K562 (cell line): ENCODE results near the gene ABCA10. TPM values are rescaled to one million over a fixed set of nuclear protein-coding genes. Genes with fewer than 3 reads are reported as not detected.

Experiments used
- ARNT ChIP-seq, 2 experiments: fragments of 450-650 bp; IDR thresholded peaks; 2 replicates each; pipeline ENCODE4 v1.6.1; 2016; ENCODE audit warnings: mild to moderate bottlenecking in 1 of 2
- ATF1 ChIP-seq, 2 experiments: fragments of 450-650 bp in 1 of 2; IDR thresholded peaks; 2 replicates each; pipeline ENCODE4 v1.6.1; 2016; ENCODE audit warnings: missing compliant biosample characterization in 1 of 2, missing genetic modification characterization in 1 of 2
- ATF3 ChIP-seq, 2 experiments: fragments of 450-650 bp in 1 of 2; sonication (generic) in 1 of 2; formaldehyde crosslinking in 1 of 2; IDR thresholded peaks in 1 of 2; conservative IDR thresholded peaks in 1 of 2; 2 replicates each; pipeline versions ENCODE4 v1.6.1 to v1.8.1; 2016 to 2023; ENCODE audit warnings: mild to moderate bottlenecking in 2 of 2, moderate library complexity in 2 of 2, inconsistent platforms in 1 of 2, missing genetic modification reagents in 1 of 2
- CXXC5 ChIP-seq: fragments of 250-450 bp; sonication (Bioruptor Pico); IDR thresholded peaks from 2 replicates; pipeline ENCODE4 v1.8.0; 2022; ENCODE audit warnings: inconsistent platforms, mild to moderate bottlenecking, moderate library complexity
- ETS2 ChIP-seq: IDR thresholded peaks from 2 replicates; pipeline ENCODE4 v1.6.1; 2016; ENCODE audit warnings: borderline replicate concordance, missing genetic modification characterization, mild to moderate bottlenecking, moderate library complexity, missing compliant biosample characterization; ENCODE audit not compliant: poor library complexity, severe bottlenecking
- GTF2E2 ChIP-seq: fragments of 200-800 bp; sonication (Bioruptor generic); IDR thresholded peaks from 2 replicates; pipeline ENCODE4 v1.6.1; 2016; ENCODE audit warnings: missing genetic modification characterization, missing compliant biosample characterization
- MTF1 ChIP-seq: fragments of 250-450 bp; sonication (Bioruptor Pico); IDR thresholded peaks from 2 replicates; pipeline ENCODE4 v1.9.0; 2021; ENCODE audit warnings: moderate library complexity, mild to moderate bottlenecking, inconsistent platforms, borderline replicate concordance
- NELFE ChIP-seq: IDR thresholded peaks from 2 replicates; pipeline ENCODE4 v1.6.1; 2011; ENCODE audit warnings: mild to moderate bottlenecking; ENCODE audit not compliant: insufficient read depth, insufficient read length
- POLR2AphosphoS2 ChIP-seq: IDR thresholded peaks from 2 replicates; pipeline ENCODE4 v1.6.1; 2012; ENCODE audit warnings: low read length, improper control_type of control experiment
- SREBF2 ChIP-seq: sonication (generic); formaldehyde crosslinking; IDR thresholded peaks from 2 replicates; pipeline ENCODE4 v1.4.0; 2020; ENCODE audit warnings: mild to moderate bottlenecking, missing genetic modification reagents
- TAF1 ChIP-seq: IDR thresholded peaks from 2 replicates; pipeline ENCODE4 v1.6.1; 2011; ENCODE audit warnings: mild to moderate bottlenecking, low read length, moderate library complexity; ENCODE audit not compliant: insufficient read depth, control insufficient read depth, severe bottlenecking; ENCODE audit errors: extremely low read depth
- TCFL5 ChIP-seq: fragments of 250-450 bp; sonication (Bioruptor Pico); conservative IDR thresholded peaks from 2 replicates; pipeline ENCODE4 v1.6.1; 2021; ENCODE audit warnings: mild to moderate bottlenecking, moderate library complexity, matching md5 sums
- TGIF2 ChIP-seq: sonication (generic); formaldehyde crosslinking; IDR thresholded peaks from 2 replicates; pipeline ENCODE4 v1.8.1; 2022; ENCODE audit warnings: mild to moderate bottlenecking, missing genetic modification reagents, moderate library complexity
- TRIM24 ChIP-seq, 2 experiments: fragments of 450-650 bp; IDR thresholded peaks; 2 replicates each; pipeline ENCODE4 v1.6.1; 2016
- ZC3H11A ChIP-seq: IDR thresholded peaks from 2 replicates; pipeline ENCODE4 v1.6.1; 2012; ENCODE audit warnings: low read depth, low read length, improper control_type of control experiment
- ZNF224 ChIP-seq: sonication (generic); formaldehyde crosslinking; IDR thresholded peaks from 2 replicates; pipeline ENCODE4 v1.8.0; 2022; ENCODE audit warnings: mild to moderate bottlenecking, missing genetic modification reagents
- ZNF3 ChIP-seq: fragments of 250-450 bp; sonication (Bioruptor Pico); IDR thresholded peaks from 2 replicates; pipeline ENCODE4 v1.5.0; 2021; ENCODE audit warnings: mild to moderate bottlenecking, moderate library complexity
- polyA plus RNA-seq, 8 experiments: library from polyadenylated mRNA; depleted of rRNA in 4 of 8; stranded (reverse) in 5 of 8; unstranded in 3 of 8; fragments of >200 nt; fragmentation: Nextera tagmentation in 2 of 8; fragmentation: Illumina TruSeq in 1 of 8; extraction: Ambion mirVana in 2 of 8; extraction: Trizol in 1 of 8; gene quantifications; 2 replicates each; pipeline versions ENCODE4 v1.2.1 to v1.2.3, GENCODE V29; 2011 to 2014; ENCODE audit warnings: inconsistent platforms in 1 of 8, missing spikeins in 1 of 8
- total RNA-seq, 7 experiments: library from RNA; depleted of rRNA in 6 of 7; stranded (reverse); fragments of >200 nt in 6 of 7; fragmentation: Illumina TruSeq in 2 of 7; extraction: Trizol in 2 of 7; gene quantifications; 2 replicates each; pipeline versions ENCODE4 v1.2.1 to v1.2.3, GENCODE V29; 2011 to 2021; ENCODE audit warnings: low replicate concordance in 1 of 7
- TF ChIP-seq, protein P1 (sequence below): fragments of 450-650 bp; formaldehyde crosslinking; IDR thresholded peaks from 2 replicates; pipeline ENCODE4 v1.4.0; 2022; ENCODE audit warnings: mild to moderate bottlenecking, moderate library complexity
- TF ChIP-seq, protein P2 (sequence below): fragments of 200-800 bp; sonication (Bioruptor generic); IDR thresholded peaks from 2 replicates; pipeline ENCODE4 v1.6.1; 2017; ENCODE audit warnings: missing genetic modification characterization, missing compliant biosample characterization
- TF ChIP-seq, protein P3 (sequence below): fragments of 250-450 bp; sonication (Bioruptor Pico); IDR thresholded peaks from 2 replicates; pipeline ENCODE4 v1.8.0; 2021; ENCODE audit warnings: mild to moderate bottlenecking, moderate library complexity
- TF ChIP-seq, protein P4 (sequence below): fragments of 450-650 bp; formaldehyde crosslinking; IDR thresholded peaks from 2 replicates; pipeline ENCODE4 v1.4.0; 2020; ENCODE audit warnings: mild to moderate bottlenecking, moderate library complexity

Gene ABCA10
- total and polyA plus RNA-seq, 9 of the 15 experiments (the other 6 are each of a cell fraction or from before 2014, with no cell fraction given) = 0.04 to 0.45 (median 0.15) TPM; not detected in 1

DNA sequence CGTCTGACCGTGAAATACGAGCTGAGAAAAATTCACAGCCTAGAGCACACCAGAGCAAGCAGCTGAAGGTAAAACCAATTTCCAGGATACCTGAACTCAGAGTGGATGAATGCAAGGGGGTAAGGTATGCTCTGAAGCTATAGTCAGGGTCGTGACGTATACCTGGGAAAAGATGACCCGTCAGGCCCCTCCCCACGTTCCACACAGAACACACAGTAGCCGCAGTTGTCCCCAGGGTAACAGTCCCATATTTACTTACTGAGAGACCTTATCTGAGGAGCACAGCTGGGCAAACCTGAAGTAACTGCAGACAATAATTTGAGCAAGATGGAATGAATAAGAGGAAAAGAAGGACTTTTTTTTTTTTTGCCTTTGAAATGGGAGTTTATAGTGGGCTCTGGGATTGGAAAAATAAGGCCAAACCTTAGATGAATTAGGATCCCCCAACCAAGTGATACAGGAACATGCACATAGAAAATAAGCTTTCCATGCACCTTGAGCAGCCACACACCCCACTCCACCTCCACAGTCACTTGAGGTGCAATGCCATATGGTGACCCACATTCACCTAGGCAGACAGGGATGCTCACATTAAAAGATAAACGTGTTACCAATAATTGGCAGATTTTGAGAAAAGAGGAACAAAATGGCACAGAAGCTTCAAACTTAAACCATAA is 124.9 kb downstream of the ABCA10 start (continued):
- TF ChIP-seq, protein P1, sequence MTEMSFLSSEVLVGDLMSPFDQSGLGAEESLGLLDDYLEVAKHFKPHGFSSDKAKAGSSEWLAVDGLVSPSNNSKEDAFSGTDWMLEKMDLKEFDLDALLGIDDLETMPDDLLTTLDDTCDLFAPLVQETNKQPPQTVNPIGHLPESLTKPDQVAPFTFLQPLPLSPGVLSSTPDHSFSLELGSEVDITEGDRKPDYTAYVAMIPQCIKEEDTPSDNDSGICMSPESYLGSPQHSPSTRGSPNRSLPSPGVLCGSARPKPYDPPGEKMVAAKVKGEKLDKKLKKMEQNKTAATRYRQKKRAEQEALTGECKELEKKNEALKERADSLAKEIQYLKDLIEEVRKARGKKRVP (CRISPR knock-in tag) = 0 out of 2 replicates have a peak, but pooled peaks have one; percentile 5
- TF ChIP-seq, protein P2, sequence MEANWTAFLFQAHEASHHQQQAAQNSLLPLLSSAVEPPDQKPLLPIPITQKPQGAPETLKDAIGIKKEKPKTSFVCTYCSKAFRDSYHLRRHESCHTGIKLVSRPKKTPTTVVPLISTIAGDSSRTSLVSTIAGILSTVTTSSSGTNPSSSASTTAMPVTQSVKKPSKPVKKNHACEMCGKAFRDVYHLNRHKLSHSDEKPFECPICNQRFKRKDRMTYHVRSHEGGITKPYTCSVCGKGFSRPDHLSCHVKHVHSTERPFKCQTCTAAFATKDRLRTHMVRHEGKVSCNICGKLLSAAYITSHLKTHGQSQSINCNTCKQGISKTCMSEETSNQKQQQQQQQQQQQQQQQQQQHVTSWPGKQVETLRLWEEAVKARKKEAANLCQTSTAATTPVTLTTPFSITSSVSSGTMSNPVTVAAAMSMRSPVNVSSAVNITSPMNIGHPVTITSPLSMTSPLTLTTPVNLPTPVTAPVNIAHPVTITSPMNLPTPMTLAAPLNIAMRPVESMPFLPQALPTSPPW (CRISPR knock-in tag) = peak; percentile 76
- TF ChIP-seq, protein P3, sequence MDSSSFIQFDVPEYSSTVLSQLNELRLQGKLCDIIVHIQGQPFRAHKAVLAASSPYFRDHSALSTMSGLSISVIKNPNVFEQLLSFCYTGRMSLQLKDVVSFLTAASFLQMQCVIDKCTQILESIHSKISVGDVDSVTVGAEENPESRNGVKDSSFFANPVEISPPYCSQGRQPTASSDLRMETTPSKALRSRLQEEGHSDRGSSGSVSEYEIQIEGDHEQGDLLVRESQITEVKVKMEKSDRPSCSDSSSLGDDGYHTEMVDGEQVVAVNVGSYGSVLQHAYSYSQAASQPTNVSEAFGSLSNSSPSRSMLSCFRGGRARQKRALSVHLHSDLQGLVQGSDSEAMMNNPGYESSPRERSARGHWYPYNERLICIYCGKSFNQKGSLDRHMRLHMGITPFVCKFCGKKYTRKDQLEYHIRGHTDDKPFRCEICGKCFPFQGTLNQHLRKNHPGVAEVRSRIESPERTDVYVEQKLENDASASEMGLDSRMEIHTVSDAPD (CRISPR knock-in tag) = no peak
- TF ChIP-seq TCFL5 (CRISPR knock-in tag) (no peak), ZNF224 (no peak), MTF1 (CRISPR knock-in tag) (no peak), TAF1 (peak; percentile 21), ZC3H11A (no peak), TGIF2 (no peak), ETS2 (no peak), ATF1 (CRISPR knock-in tag; IDR thresholded peaks at IDR 0.05) (no peak), ATF1 (tag; IDR thresholded peaks at IDR 0.05) (peak; percentile 93), ARNT (IDR thresholded peaks at IDR 0.05) (no peak), ATF3 (IDR thresholded peaks at IDR 0.05) (peak; percentile 64), ATF3 (CRISPR knock-in tag; conservative IDR thresholded peaks at IDR 0.05) (no peak), TRIM24 (IDR thresholded peaks at IDR 0.05) (peak; percentile 56 to 81; a peak in 2 of 4 replicates), POLR2AphosphoS2 (no peak), GTF2E2 (tag) (no peak), NELFE (no peak), SREBF2 (CRISPR knock-in tag) (no peak), ZNF3 (CRISPR knock-in tag) (no peak), CXXC5 (CRISPR knock-in tag) (peak; percentile 46)
- TF ChIP-seq, protein P4, sequence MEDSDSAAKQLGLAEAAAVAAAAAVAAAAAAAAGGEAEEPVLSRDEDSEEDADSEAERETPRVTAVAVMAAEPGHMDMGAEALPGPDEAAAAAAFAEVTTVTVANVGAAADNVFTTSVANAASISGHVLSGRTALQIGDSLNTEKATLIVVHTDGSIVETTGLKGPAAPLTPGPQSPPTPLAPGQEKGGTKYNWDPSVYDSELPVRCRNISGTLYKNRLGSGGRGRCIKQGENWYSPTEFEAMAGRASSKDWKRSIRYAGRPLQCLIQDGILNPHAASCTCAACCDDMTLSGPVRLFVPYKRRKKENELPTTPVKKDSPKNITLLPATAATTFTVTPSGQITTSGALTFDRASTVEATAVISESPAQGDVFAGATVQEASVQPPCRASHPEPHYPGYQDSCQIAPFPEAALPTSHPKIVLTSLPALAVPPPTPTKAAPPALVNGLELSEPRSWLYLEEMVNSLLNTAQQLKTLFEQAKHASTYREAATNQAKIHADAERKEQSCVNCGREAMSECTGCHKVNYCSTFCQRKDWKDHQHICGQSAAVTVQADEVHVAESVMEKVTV = no peak
